Gastroesophageal sphincter (tissue), 3 donors: ENCODE measurements around the gene ROR1.

Experiments
- CTCF ChIP-seq, 4 experiments: fragments of 200-600 bp in 2 of 4; fragments of 450-650 bp in 2 of 4; sonication (generic) in 1 of 4; IDR thresholded peaks; one replicate each; pipeline ENCODE4 v1.5.1; 2017 to 2019; ENCODE audit warnings: antibody characterized with exemption in 4 of 4, mild to moderate bottlenecking in 2 of 4, moderate library complexity in 2 of 4
- EP300 ChIP-seq: sonication (generic); formaldehyde crosslinking; IDR thresholded peaks from one replicate; pipeline ENCODE4 v1.6.1; 2017; ENCODE audit warnings: antibody characterized with exemption, mild to moderate bottlenecking
- POLR2A ChIP-seq, 2 donors: fragments of 450-650 bp; IDR thresholded peaks; one replicate each; pipeline ENCODE4 v1.6.1; 2017; ENCODE audit warnings: antibody characterized with exemption in 2 of 2, mild to moderate bottlenecking in 2 of 2, moderate library complexity in 1 of 2
- POLR2AphosphoS5 ChIP-seq: sonication (generic); formaldehyde crosslinking; IDR thresholded peaks from one replicate; pipeline ENCODE4 v1.6.1; 2017; ENCODE audit warnings: antibody characterized with exemption

GRCh38 chr1:63843884-63844283, 70.1 kb downstream of the ROR1 start:
- TF ChIP-seq POLR2AphosphoS5 (no peak), CTCF (IDR thresholded peaks at IDR 0.05) (no peak), POLR2A (IDR thresholded peaks at IDR 0.05) (no peak), EP300 (no peak)
